Activated T-cell treated with anti-CD3 and anti-CD28 coated beads, Interleukin-2, amount 50 U/mL, for 4 hours (primary cell): ENCODE measurements around the gene PTPRK. TPM values are rescaled to one million over a fixed set of nuclear protein-coding genes. Genes with fewer than 3 reads are reported as not detected.

Source experiments
- ATAC-seq, 2 donors: fragments of 200-7000 bp; cut with Tn5 transposase; one replicate each; pipeline ENCODE4 v1.10.0; 2021
- DNase-seq: peaks from one replicate; pipeline ENCODE4 v3.0.0-alpha.2; 2020
- H3K27me3 Mint-ChIP-seq: one replicate; pipeline ENCODE4 v1.8.0; 2021; ENCODE audit warnings: low read depth, mixed read lengths
- H3K36me3 Mint-ChIP-seq: one replicate; pipeline ENCODE4 v1.8.0; 2022; ENCODE audit warnings: mixed read lengths; ENCODE audit not compliant: insufficient read depth
- H3K4me1 Mint-ChIP-seq: one replicate; pipeline ENCODE4 v1.8.0; 2021; ENCODE audit warnings: low read depth, mixed read lengths
- H3K4me3 Mint-ChIP-seq: one replicate; pipeline ENCODE4 v1.8.0; 2021; ENCODE audit warnings: mild to moderate bottlenecking, moderate library complexity, mixed read lengths
- H3K9me3 Mint-ChIP-seq: one replicate; pipeline ENCODE4 v1.8.0; 2021; ENCODE audit warnings: mixed read lengths
- total RNA-seq, 3 donors: library from RNA; stranded (reverse); gene quantifications; one replicate each; pipeline ENCODE4 v1.2.1, GENCODE V29; 2021

The PTPRK gene
- total RNA-seq, 3 donors from 2014 or later: 5.6 to 17.5 (median 11.6) TPM

GRCh38 chr6:128118401-128118800, 402.0 kb downstream of the PTPRK start:
- Mint-ChIP-seq H3K27me3 (no peaks in the 10 kb centered on the region), H3K36me3 (peaks cover 3% of the 10 kb centered on the region), H3K4me1 (peaks cover 5% of the 10 kb centered on the region), H3K4me3 (no peak overlapping the region), H3K9me3 (peaks cover 4% of the 10 kb centered on the region)
- ATAC-seq: no peak
- DNase-seq: no peak

GRCh38 chr6:128117916-128118315, 402.5 kb downstream of the PTPRK start:
- no peak overlapping the region for H3K4me3 Mint-ChIP-seq
- H3K9me3 Mint-ChIP-seq: peaks cover 4% of the 10 kb centered on the region
- no peak for ATAC-seq
- H3K27me3 Mint-ChIP-seq: no peaks in the 10 kb centered on the region
- peaks cover 7% of the 10 kb centered on the region for H3K4me1 Mint-ChIP-seq
- peaks cover 3% of the 10 kb centered on the region for H3K36me3 Mint-ChIP-seq
- no peak for DNase-seq

- H3K9me3 Mint-ChIP-seq: peaks cover 4% of the 10 kb centered on the region
- peaks cover 16% of the 10 kb centered on the region for H3K4me1 Mint-ChIP-seq
- no peak overlapping the region for H3K4me3 Mint-ChIP-seq
- peaks cover 3% of the 10 kb centered on the region for H3K36me3 Mint-ChIP-seq
- no peak for ATAC-seq
- H3K27me3 Mint-ChIP-seq: no peaks in the 10 kb centered on the region
- DNase-seq: no peak
Measured at GRCh38 chr6:128114164-128114563, 406.2 kb downstream of the PTPRK start.

- Mint-ChIP-seq H3K27me3 (no peaks in the 10 kb centered on the region), H3K4me1 (peaks cover 16% of the 10 kb centered on the region), H3K4me3 (peak overlapping the region; percentile 69), H3K36me3 (peaks cover 3% of the 10 kb centered on the region), H3K9me3 (peaks cover 4% of the 10 kb centered on the region)
- DNase-seq (no peak), ATAC-seq (no peak)
Measured at GRCh38 chr6:128112494-128112893, 407.9 kb downstream of the PTPRK start.

- Mint-ChIP-seq H3K27me3 (no peaks in the 10 kb centered on the region), H3K4me3 (no peak overlapping the region), H3K36me3 (peaks cover 3% of the 10 kb centered on the region), H3K4me1 (peaks cover 16% of the 10 kb centered on the region), H3K9me3 (peaks cover 4% of the 10 kb centered on the region)
- DNase-seq (no peak), ATAC-seq (no peak)
Measured at GRCh38 chr6:128111096-128111495, 409.3 kb downstream of the PTPRK start.

GRCh38 chr6:128107682-128108081, 412.7 kb downstream of the PTPRK start:
- DNase-seq (no peak), ATAC-seq (no peak)
- Mint-ChIP-seq H3K4me1 (peaks cover 10% of the 10 kb centered on the region), H3K4me3 (no peak overlapping the region), H3K27me3 (no peaks in the 10 kb centered on the region), H3K36me3 (no peaks in the 10 kb centered on the region), H3K9me3 (no peaks in the 10 kb centered on the region)

GRCh38 chr6:128099571-128100197, 420.7 kb downstream of the PTPRK start:
- Mint-ChIP-seq H3K27me3 (no peaks in the 10 kb centered on the region), H3K36me3 (no peaks in the 10 kb centered on the region), H3K9me3 (no peaks in the 10 kb centered on the region), H3K4me3 (no peak overlapping the region), H3K4me1 (peaks cover 7% of the 10 kb centered on the region)
- DNase-seq: no peak
- no peak for ATAC-seq

GRCh38 chr6:128098000-128098581, 422.3 kb downstream of the PTPRK start:
- DNase-seq (no peak), ATAC-seq (peak; percentile 70 to 83)
- Mint-ChIP-seq H3K4me3 (no peak overlapping the region), H3K36me3 (no peaks in the 10 kb centered on the region), H3K4me1 (peaks cover 10% of the 10 kb centered on the region), H3K27me3 (no peaks in the 10 kb centered on the region), H3K9me3 (no peaks in the 10 kb centered on the region)

- Mint-ChIP-seq H3K27me3 (no peaks in the 10 kb centered on the region), H3K36me3 (no peaks in the 10 kb centered on the region), H3K4me3 (no peak overlapping the region), H3K9me3 (no peaks in the 10 kb centered on the region), H3K4me1 (peaks cover 10% of the 10 kb centered on the region)
- ATAC-seq (no peak), DNase-seq (no peak)
Measured at GRCh38 chr6:128097009-128097408, 423.4 kb downstream of the PTPRK start.

- Mint-ChIP-seq H3K36me3 (no peaks in the 10 kb centered on the region), H3K27me3 (no peaks in the 10 kb centered on the region), H3K9me3 (no peaks in the 10 kb centered on the region), H3K4me3 (no peak overlapping the region), H3K4me1 (peaks cover 10% of the 10 kb centered on the region)
- ATAC-seq: no peak
- no peak for DNase-seq
Measured at GRCh38 chr6:128095362-128095761, 425.0 kb downstream of the PTPRK start.

- H3K27me3 Mint-ChIP-seq: no peaks in the 10 kb centered on the region
- H3K4me3 Mint-ChIP-seq: no peak overlapping the region
- H3K36me3 Mint-ChIP-seq: no peaks in the 10 kb centered on the region
- DNase-seq: no peak
- no peaks in the 10 kb centered on the region for H3K9me3 Mint-ChIP-seq
- no peak for ATAC-seq
- H3K4me1 Mint-ChIP-seq: no peaks in the 10 kb centered on the region
Measured at GRCh38 chr6:128079021-128079420, 441.4 kb downstream of the PTPRK start.

GRCh38 chr6:128078276-128078675, 442.1 kb downstream of the PTPRK start:
- DNase-seq (no peak), ATAC-seq (no peak)
- no peaks in the 10 kb centered on the region for H3K4me1 Mint-ChIP-seq
- H3K36me3 Mint-ChIP-seq: no peaks in the 10 kb centered on the region
- H3K4me3 Mint-ChIP-seq: no peak overlapping the region
- H3K27me3 Mint-ChIP-seq: no peaks in the 10 kb centered on the region
- no peaks in the 10 kb centered on the region for H3K9me3 Mint-ChIP-seq

- Mint-ChIP-seq H3K9me3 (no peaks in the 10 kb centered on the region), H3K36me3 (no peaks in the 10 kb centered on the region), H3K4me3 (no peak overlapping the region), H3K4me1 (no peaks in the 10 kb centered on the region), H3K27me3 (no peaks in the 10 kb centered on the region)
- ATAC-seq: no peak
- no peak for DNase-seq
Measured at GRCh38 chr6:128076843-128077242, 443.6 kb downstream of the PTPRK start.

GRCh38 chr6:128074567-128074966, 445.8 kb downstream of the PTPRK start:
- Mint-ChIP-seq H3K36me3 (no peaks in the 10 kb centered on the region), H3K27me3 (no peaks in the 10 kb centered on the region), H3K4me3 (no peak overlapping the region), H3K4me1 (peaks cover 4% of the 10 kb centered on the region), H3K9me3 (no peaks in the 10 kb centered on the region)
- ATAC-seq (no peak), DNase-seq (no peak)

GRCh38 chr6:128073389-128073788, 447.0 kb downstream of the PTPRK start:
- H3K4me1 Mint-ChIP-seq: peaks cover 4% of the 10 kb centered on the region
- H3K4me3 Mint-ChIP-seq: no peak overlapping the region
- ATAC-seq: no peak
- no peaks in the 10 kb centered on the region for H3K36me3 Mint-ChIP-seq
- no peaks in the 10 kb centered on the region for H3K9me3 Mint-ChIP-seq
- no peaks in the 10 kb centered on the region for H3K27me3 Mint-ChIP-seq
- no peak for DNase-seq
